ENCODE results near the gene BTBD6. TPM values are rescaled to one million over a fixed set of nuclear protein-coding genes. Genes with fewer than 3 reads are reported as not detected.

The BTBD6 gene
- total RNA-seq, 1 donor from 2014 or later = 51.3 TPM

GRCh38 chr14:105211758-105212089 is 36.6 kb upstream of the BTBD6 start:
- DNase-seq = no peak
- H3K4me1 ChIP-seq = no peaks in the 10 kb centered on the region
- intact Hi-C loops (cut with DNase I) = no loop called here

DNA sequence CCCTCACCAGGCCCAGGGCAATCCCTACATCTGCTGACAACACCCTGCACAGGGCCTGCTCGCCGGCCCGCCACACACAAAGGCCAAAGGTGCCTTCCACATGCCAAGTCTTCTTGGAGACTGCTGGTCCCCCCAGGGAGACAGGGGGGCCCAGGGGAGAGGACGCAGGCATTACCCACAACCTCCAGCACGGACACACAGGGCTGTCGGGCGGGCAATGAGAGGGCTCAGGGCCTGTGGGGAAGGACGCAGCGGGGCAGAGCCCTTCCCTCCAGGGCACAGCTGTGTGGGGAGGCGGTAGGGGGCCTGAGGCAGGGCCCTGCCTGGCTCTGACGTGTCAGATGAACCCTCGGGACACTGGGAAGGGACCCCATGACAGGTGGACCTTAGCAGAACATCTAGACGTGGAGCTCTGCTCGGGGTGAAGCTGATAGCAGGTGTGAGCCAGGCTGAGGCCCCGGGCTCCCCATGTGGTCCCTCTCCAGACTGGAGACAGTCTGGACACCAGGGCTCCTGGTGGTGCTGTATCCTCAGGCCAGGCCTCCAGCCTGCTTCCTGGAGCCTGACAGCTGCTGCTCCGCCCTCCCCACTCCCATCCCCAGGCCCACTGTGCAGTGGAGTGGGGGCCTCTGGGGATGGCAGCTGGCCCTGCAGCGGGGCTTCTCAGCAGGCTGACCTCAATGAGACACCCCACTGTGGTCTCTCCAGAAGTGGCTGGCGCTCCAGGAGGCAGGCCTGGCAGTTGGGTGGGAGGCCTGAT is 35.6 kb upstream of the BTBD6 start:
- H3K4me3 ChIP-seq = no peak overlapping the region
- H3K27ac ChIP-seq = no peak overlapping the region
- TF ChIP-seq, protein P1, sequence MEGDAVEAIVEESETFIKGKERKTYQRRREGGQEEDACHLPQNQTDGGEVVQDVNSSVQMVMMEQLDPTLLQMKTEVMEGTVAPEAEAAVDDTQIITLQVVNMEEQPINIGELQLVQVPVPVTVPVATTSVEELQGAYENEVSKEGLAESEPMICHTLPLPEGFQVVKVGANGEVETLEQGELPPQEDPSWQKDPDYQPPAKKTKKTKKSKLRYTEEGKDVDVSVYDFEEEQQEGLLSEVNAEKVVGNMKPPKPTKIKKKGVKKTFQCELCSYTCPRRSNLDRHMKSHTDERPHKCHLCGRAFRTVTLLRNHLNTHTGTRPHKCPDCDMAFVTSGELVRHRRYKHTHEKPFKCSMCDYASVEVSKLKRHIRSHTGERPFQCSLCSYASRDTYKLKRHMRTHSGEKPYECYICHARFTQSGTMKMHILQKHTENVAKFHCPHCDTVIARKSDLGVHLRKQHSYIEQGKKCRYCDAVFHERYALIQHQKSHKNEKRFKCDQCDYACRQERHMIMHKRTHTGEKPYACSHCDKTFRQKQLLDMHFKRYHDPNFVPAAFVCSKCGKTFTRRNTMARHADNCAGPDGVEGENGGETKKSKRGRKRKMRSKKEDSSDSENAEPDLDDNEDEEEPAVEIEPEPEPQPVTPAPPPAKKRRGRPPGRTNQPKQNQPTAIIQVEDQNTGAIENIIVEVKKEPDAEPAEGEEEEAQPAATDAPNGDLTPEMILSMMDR (IDR thresholded peaks at IDR 0.05) = no peak
- no peaks in the 10 kb centered on the region for H3K9me3 ChIP-seq
- DNase-seq (no peak), ATAC-seq (no peak)
- H3K4me1 ChIP-seq = no peaks in the 10 kb centered on the region
- intact Hi-C loops (cut with DNase I) = no loop called here
- H3K27me3 ChIP-seq = no peaks in the 10 kb centered on the region
- peaks cover 34% of the 10 kb centered on the region for H3K36me3 ChIP-seq

More at GRCh38 chr14:105211758-105212089, 36.6 kb upstream of the BTBD6 start:
- H3K27ac ChIP-seq = no peak overlapping the region
- no peaks in the 10 kb centered on the region for H3K9me3 ChIP-seq
- H3K36me3 ChIP-seq = peaks cover 26% of the 10 kb centered on the region
- no peak overlapping the region for H3K4me3 ChIP-seq
- no peaks in the 10 kb centered on the region for H3K27me3 ChIP-seq
- ATAC-seq = no peak
- TF ChIP-seq, protein P1 (IDR thresholded peaks at IDR 0.05) = no peak

DNA sequence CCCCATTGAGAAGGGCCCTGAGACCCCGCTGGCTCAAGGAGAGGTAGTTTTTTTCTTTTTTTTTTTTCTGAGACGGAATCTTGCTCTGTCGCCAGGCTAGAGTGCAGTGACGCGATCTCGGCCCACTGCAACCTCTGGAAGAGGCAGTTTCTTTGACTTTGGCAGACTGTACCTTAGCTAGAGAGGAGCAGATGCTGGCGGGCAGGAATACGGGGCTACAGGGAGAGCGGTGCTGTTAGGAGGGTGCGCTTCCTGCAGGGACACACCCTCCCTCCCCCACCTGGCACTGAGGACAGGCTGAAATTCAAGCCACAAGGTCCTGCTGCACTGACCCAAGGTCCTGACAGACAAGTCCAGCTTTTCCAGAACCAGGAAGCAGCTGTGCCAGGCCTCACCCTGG is 35.0 kb upstream of the BTBD6 start:
- Histone ChIP-seq H3K27me3 (no peaks in the 10 kb centered on the region), H3K36me3 (peaks cover 36% of the 10 kb centered on the region), H3K4me1 (no peaks in the 10 kb centered on the region), H3K27ac (no peak overlapping the region), H3K9me3 (no peaks in the 10 kb centered on the region), H3K4me3 (no peak overlapping the region)
- intact Hi-C loops (cut with DNase I) = no loop called here
- ATAC-seq (no peak), DNase-seq (no peak)
- TF ChIP-seq, protein P1 (IDR thresholded peaks at IDR 0.05) = no peak

- no peaks in the 10 kb centered on the region for H3K9me3 ChIP-seq
- H3K36me3 ChIP-seq = peaks cover 46% of the 10 kb centered on the region
- TF ChIP-seq, protein P1 (IDR thresholded peaks at IDR 0.05) = no peak
- H3K4me3 ChIP-seq = no peak overlapping the region
- H3K27ac ChIP-seq = no peak overlapping the region
- DNase-seq (no peak), ATAC-seq (no peak)
- intact Hi-C loops (cut with DNase I) = no loop called here
- H3K27me3 ChIP-seq = no peaks in the 10 kb centered on the region
- H3K4me1 ChIP-seq = no peaks in the 10 kb centered on the region
Measured at GRCh38 chr14:105214324-105214915, 33.9 kb upstream of the BTBD6 start.

GRCh38 chr14:105215602-105216001 is 32.7 kb upstream of the BTBD6 start:
- ATAC-seq (no peak), DNase-seq (no peak)
- no peaks in the 10 kb centered on the region for H3K27me3 ChIP-seq
- peaks cover 45% of the 10 kb centered on the region for H3K36me3 ChIP-seq
- H3K27ac ChIP-seq = no peak overlapping the region
- no peak overlapping the region for H3K4me3 ChIP-seq
- H3K4me1 ChIP-seq = no peaks in the 10 kb centered on the region
- no peaks in the 10 kb centered on the region for H3K9me3 ChIP-seq
- TF ChIP-seq, protein P1 (IDR thresholded peaks at IDR 0.05) = no peak
- intact Hi-C loops (cut with DNase I) = no loop called here

Data from upper lobe of right lung (tissue), 1 donor.